Cardiac septum (tissue), 1 donor: Measurements from ENCODE around the gene GCK. TPM values are rescaled to one million over a fixed set of nuclear protein-coding genes. Genes with fewer than 3 reads are reported as not detected.

ENCODE experiments used
- DNase-seq: peaks from one replicate; pipeline ENCODE4 v3.0.0-alpha.2; 2020; ENCODE audit warnings: low spot score
- intact Hi-C: fragments of 100-400 bp; cut with DNase I; formaldehyde crosslinking; loops from one replicate; pipeline ENCODE4 v1.14.0; 2022
- long read RNA-seq: library from polyadenylated mRNA; unstranded; transcript quantifications from one replicate; pipeline ENCODE4 v2.0.0, GENCODE V29; 2021
- total RNA-seq: library from RNA; stranded (reverse); fragmentation: NEBNext Ultra II Directional; extraction: Animal tissue kit (Norgen Biotek cat#: 25700); gene quantifications from one replicate; pipeline ENCODE4 v1.2.1, GENCODE V29; 2021
- donor health status: DM: no; HTN: no; CAD: no.

GCK gene
- total RNA-seq, result 3.7 TPM
- long read RNA-seq, transcript GCK-201 (3 exons, 1,311 nt), result major isoform, 14 of 19 reads
- long read RNA-seq, partial matches to known transcripts, result 0 of 19 reads
- long read RNA-seq, other reads (novel, unspliced or antisense), result 1 of 19 reads

- no peak for DNase-seq
- intact Hi-C loops, result no loop called here
Measured at GRCh38 chr7:44189286-44189992, at the start of gene GCK. Gene GCK, minus strand, starts transcription at chr7:44189439. Its CDS starts 486 bp downstream, at chr7:44188953.

GRCh38 chr7:44238116-44238695 is 49.0 kb upstream of the GCK start:
- no peak for DNase-seq
- intact Hi-C loops, result loop anchor here (10.0 kb wide), 1 partner anchor 127 kb away; no protein-coding TSS in a partner anchor

- DNase-seq, result no peak
- intact Hi-C loops, result loop anchor here (10.0 kb wide), 1 partner anchor 127 kb away; no protein-coding TSS in a partner anchor
Measured at GRCh38 chr7:44237696-44238095, 48.5 kb upstream of the GCK start.

GRCh38 chr7:44236333-44236728 is 47.1 kb upstream of the GCK start:
- no peak for DNase-seq
- intact Hi-C loops, result loop anchor here (10.0 kb wide), 1 partner anchor 128 kb away; no protein-coding TSS in a partner anchor

- no peak for DNase-seq
- intact Hi-C loops, result loop anchor here (10.0 kb wide), 1 partner anchor 129 kb away; no protein-coding TSS in a partner anchor
Measured at GRCh38 chr7:44235582-44236332, 46.5 kb upstream of the GCK start.

- DNase-seq, result no peak
- intact Hi-C loops, result loop anchor here (10.0 kb wide), 1 partner anchor 130 kb away; no protein-coding TSS in a partner anchor
Measured at GRCh38 chr7:44235066-44235465, 45.8 kb upstream of the GCK start.

- intact Hi-C loops, result loop anchor here (10.0 kb wide), 1 partner anchor 132 kb away; no protein-coding TSS in a partner anchor
- DNase-seq, result no peak
Measured at GRCh38 chr7:44232901-44233715, 43.9 kb upstream of the GCK start.

GRCh38 chr7:44232396-44232795 is 43.2 kb upstream of the GCK start:
- DNase-seq, result no peak
- intact Hi-C loops, result loop anchor here (10.0 kb wide), 1 partner anchor 132 kb away; no protein-coding TSS in a partner anchor

- intact Hi-C loops, result loop anchor here (10.0 kb wide), 1 partner anchor 134 kb away; no protein-coding TSS in a partner anchor
- no peak for DNase-seq
Measured at GRCh38 chr7:44231088-44231487, 41.8 kb upstream of the GCK start.

GRCh38 chr7:44230286-44230685 is 41.0 kb upstream of the GCK start:
- intact Hi-C loops, result loop anchor here (10.0 kb wide), 1 partner anchor 135 kb away; no protein-coding TSS in a partner anchor
- no peak for DNase-seq

GRCh38 chr7:44229546-44230105 is 40.4 kb upstream of the GCK start:
- intact Hi-C loops, result loop anchor here (10.0 kb wide), 1 partner anchor 135 kb away; no protein-coding TSS in a partner anchor
- no peak for DNase-seq

GRCh38 chr7:44228571-44229350 is 39.5 kb upstream of the GCK start:
- no peak for DNase-seq
- intact Hi-C loops, result no loop called here

GRCh38 chr7:44227911-44228310 is 38.7 kb upstream of the GCK start:
- intact Hi-C loops, result no loop called here
- no peak for DNase-seq

GRCh38 chr7:44226396-44226753 is 37.1 kb upstream of the GCK start:
- intact Hi-C loops, result no loop called here
- DNase-seq, result no peak

- intact Hi-C loops, result no loop called here
- no peak for DNase-seq
Measured at GRCh38 chr7:44225566-44226395, 36.5 kb upstream of the GCK start.

- no peak for DNase-seq
- intact Hi-C loops, result no loop called here
Measured at GRCh38 chr7:44224974-44225565, 35.8 kb upstream of the GCK start.
